HG03066 (cell line): ENCODE measurements around the gene FOXC2.

Experiments used
- ATAC-seq: cut with Tn5 transposase; IDR thresholded peaks from one replicate; pipeline ENCODE4 v1.9.1; 2021; ENCODE audit warnings: low read depth; ENCODE audit not compliant: unreplicated experiment

FOXC2 gene

DNA sequence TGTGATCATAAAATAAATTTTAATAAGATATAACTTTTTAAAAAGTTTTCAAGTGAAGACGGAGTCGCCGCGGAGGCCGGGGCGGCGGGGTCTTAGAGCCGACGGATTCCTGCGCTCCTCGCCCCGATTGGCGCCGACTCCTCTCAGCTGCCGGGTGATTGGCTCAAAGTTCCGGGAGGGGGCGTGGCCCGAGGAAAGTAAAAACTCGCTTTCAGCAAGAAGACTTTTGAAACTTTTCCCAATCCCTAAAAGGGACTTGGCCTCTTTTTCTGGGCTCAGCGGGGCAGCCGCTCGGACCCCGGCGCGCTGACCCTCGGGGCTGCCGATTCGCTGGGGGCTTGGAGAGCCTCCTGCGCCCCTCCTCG lies at the start of gene FOXC2:
FOXC2 (plus strand) TSS at position 229 of the 365 bp plus-strand sequence. CDS start 507 bp downstream, outside the sequence.
- ATAC-seq = no peak

DNA sequence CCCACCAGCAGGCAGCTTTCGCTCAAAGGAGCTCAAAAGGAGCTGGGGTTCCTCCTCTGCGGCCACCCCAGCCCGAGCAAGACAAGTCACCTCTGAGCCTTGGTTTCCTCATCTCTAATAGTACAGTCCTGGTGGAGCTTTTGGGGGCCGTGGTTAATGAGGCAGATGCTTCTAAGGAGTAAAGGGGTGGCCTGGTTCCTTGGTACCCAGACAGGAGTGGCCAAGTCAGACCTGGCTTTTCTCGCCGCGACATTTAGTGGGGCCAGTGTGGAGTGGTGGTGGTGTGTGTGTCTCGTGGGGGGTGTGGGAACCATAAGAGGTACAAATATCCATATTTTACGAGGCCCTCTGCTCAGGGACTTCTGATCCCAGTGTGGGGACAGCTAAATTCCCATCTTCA lies 49.6 kb upstream of the FOXC2 start:
- ATAC-seq = no peak

DNA sequence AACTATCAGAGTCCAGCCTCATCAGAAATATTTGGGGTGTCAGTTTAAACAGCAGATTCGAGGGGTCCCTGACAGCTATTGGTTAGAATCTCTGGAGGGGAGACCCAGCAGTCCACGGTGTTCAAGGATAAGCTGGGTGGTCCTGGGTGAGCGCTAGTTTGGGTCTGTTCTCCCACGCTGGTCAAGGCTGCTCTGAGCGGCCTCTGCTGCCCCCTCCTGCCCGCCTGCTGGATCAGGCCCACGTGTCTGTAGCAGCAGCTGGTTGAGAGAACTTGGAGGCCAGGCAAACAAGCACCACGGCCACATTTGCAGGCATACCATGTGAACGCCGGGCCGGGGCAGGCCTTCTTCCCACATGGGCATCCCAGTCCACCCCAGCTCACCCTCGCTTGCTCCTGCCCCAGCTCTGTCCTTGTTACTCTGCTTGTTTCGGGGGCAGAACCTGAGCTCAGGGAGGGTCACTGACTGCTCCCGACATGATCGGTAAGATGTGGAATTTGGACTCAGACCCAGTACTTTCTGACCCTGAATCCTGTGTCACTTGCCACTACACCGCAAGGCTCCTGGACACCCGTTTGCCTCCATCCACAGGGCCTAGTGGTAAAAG lies 48.9 kb upstream of the FOXC2 start:
- no peak for ATAC-seq

DNA sequence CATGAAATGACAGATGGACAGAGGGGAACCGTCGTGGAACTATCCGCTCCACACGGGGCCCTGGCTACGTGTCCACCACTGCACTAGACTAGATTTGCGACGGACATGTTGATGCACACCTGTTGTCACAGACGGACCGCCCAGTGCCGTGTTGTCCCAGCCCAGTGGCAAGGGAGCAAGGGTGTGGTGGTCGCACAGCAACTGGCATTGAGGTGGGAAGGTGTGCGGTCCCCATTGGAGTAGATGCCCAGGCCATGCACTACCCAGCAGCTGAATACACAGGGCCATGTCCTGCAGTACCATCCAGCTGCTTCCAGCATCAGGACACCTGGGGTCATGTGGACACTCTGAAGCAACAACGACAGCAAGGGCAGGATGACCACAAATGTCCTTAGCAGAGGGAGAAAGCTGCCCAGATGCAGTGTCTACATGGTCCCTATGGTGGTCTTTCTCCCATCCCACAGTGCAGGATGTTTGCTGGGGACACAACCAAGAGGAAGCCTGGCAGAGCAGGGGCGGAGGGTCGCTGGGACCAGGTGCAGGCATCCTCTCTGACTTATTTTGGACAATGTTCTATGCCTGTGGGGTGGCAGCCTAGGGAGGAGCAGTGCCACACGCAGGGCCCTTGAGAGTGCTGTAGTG lies 47.5 kb upstream of the FOXC2 start:
- ATAC-seq = no peak

DNA sequence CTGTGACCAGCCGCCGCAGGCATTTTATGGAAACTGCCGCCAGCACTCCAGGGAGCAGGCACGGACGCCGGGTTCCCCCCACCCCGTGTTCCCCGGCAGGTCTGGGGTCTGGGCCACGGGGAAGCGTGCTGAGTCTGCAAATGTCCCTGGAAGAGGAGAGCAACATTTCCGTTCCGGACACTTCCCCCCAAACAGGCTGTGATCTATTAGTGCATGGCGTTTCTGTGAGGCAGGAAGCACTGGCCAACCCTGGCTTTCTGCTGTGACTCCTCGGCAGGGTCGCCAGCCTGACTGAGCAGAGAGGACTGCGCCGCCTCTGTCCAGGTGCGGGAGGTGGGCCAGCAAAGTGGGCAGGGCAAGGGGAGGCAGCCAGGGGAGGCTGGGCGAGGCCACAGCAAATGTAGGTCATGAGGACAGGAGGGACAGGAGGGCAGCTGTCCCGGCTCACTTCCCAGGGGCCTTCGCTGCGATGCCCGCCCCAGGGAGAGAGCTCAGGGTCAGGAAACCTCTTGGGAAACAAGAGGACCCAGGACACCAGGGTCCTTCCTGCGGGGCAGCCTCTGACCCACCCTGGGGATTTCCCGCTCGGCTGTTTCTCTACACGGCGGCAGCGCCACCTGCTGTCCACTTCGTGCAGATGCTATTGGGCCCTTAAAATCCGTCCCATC lies 46.8 kb upstream of the FOXC2 start:
- ATAC-seq = no peak

DNA sequence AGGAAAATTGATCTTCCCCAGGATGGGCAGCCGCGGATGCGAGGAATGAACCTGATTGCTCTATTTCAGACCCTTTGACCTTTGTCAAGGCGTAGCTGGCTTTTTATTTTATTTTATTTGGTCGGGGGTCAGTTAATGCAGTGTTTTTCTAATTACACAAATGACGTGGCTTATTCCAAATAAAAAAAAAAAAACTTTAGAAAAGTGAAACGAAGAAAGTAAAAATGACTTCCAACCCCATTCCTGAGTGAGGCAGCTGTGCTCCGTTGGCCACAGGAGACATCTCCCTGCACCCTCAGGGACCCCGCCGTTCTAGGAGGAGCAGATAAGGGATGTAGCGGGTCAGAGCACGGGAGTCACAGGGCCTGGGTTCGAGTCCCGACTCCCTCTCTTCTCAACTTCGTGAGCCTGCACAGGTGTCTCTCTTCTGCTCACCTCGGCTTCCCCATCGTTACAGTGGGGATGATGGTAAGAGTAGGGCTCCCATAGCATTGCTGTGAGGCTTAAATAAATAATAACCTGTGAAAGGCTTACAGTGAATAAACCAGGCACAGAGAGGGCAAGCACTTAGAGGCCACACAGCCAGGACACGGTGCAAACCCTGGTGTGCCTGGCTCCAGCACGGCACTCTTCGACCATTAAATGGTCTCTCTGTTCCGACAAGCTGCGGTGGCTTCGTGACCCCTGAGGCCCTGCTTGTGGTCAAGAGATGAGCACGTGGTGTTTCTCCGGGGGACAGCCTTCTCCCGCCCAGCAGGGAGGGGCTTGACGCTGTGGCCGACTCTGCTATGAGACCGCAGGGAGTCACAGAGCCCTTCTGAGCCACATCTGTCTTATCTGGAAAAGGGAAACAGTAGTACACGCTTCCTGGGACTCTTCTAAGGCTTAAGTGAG lies 46.1 kb upstream of the FOXC2 start:
- ATAC-seq = no peak

DNA sequence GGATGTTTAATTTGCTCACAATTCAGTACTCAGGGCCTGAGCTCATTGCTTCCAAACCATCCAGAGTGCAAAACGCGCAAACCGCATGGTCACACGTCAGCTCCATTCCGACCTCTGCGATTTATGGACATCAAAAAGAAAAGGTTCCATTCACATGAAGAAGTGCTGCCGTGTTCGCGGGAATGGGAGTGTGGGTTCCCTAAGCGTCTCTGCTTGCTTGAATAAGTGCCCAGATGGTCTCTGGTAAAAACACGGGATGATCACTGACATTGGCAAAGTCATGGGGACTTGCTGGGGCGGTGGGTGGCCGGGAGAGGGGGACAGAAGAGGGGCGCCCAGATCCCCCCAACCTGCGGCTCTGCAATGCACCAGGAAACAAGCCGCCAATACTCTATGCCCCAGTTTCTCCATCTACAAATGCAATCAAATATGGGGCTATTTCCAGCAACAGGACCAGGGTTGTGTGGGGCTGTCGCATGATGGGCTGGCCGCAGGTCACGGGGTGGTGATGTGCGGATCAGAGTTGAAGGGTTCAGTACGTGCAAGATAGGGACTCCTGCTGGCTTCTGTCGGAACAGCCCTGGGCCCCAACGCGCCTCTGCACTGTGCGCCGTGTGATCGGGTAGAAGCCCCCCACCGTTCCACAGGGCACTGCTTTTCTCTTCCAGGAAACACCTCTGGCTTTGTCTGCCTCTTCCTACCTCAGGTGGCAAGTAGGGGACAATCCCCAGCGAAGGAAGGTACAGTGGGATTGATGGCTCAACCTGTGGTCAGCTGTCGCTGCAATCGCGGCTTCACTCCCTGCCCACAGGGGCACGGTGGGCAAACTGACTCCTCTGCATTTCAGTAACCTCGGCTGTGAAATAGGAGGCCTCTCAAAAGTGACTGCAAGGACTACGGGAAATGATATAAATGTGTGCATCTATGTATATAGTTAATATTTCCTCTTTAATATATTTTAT lies 45.1 kb upstream of the FOXC2 start:
- no peak for ATAC-seq

DNA sequence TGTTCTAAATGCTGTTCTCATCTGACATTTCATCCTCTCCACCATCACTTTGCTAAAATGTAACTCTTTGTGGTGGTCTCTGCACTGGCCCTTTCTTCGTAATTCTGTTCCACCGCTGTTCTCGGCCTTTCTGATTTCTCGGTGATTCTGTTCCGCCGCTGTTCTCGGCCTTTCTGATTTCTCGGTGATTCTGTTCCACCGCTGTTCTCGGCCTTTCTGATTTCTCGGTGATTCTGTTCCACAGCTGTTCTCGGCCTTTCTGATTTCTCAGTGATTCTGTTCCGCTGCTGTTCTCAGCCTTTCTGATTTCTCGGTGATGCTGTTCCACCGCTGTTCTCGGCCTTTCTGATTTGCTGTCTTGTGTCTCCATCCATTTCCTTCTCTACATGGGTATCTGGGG lies 44.0 kb upstream of the FOXC2 start:
- no peak for ATAC-seq

DNA sequence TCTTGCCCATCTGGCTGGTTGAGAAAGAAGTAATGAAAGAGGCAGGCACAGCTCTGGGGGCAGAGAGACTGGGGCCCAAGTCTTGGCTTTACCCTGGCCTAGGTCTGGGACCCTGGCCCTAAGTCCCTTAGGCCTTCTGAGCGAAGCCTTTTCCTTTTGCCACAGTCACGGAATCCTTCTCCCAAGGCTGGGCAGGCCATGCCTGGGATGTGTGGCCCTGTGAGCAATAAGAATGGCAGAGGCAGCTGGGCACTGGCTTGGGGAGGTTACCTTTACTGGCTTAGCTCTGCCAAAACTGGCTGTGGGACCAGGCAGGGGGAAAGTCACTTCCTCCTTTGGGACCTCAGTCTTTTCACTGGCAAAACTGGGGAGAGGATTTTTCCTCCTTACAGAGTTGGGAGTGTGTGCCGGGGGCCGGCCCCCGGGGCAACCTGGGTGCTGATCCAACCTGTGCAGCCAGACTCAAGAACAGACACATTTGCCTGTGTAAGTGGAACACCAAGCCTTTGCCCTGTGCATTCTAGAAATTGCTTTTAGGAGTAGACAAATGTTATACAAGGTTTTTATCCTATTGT lies 43.4 kb upstream of the FOXC2 start:
- ATAC-seq = no peak

DNA sequence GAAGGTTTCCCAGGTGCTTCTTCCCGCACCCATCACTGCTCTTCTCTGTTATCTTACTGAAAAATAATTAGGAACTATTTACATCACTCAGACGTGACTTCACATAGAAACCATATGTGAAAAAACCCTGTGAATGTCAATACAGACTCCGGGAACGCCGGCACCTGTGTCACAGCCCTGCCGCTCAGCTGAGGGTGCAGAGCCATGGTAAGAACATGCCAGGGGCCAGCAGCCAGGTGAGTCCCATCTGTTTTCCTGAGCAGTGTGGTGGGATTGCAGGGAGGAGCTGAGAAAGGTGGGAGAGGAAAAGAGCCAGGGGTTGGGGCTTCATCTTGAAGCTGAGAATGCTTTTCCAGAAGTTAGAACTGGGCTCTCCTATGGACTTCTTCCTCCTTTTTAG lies 42.6 kb upstream of the FOXC2 start:
- no peak for ATAC-seq

DNA sequence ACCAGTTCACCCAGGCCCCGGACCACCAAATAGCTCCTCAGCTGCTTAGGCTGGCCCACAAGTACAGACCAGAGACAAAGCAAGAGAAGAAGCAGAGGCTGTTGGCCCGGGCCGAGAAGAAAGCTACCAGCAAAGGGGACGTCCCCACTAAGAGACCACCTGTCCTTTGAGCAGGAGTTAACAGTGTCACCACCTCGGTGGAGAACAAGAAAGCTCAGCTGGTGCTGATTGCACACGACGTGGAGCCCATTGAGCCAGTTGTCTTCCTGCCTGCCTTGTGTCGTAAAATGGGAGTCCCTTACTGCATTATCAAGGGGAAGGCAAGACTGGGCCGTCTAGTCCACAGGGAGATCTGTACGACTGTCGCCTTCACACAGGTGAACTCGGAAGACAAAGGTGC lies 40.9 kb upstream of the FOXC2 start:
- no peak for ATAC-seq

DNA sequence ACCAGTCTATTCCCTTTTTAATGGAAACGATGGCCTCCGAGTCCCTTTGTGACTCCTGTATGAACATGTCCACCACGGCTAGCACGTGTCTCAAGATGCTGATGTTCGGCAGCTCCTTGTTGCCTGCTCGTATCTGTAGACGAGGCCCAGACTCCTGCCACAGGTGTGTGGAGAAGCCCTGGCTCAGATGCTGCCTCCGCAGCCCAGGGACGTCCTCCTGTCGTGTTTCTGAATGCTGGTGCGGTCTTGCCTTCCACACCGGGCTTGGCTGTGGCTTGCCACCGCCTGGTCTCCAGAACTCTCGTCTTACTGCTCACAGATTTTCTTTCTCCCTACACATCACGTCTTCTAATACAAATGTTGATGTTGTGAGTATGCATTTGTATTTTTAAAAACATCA lies 39.3 kb upstream of the FOXC2 start:
- no peak for ATAC-seq

DNA sequence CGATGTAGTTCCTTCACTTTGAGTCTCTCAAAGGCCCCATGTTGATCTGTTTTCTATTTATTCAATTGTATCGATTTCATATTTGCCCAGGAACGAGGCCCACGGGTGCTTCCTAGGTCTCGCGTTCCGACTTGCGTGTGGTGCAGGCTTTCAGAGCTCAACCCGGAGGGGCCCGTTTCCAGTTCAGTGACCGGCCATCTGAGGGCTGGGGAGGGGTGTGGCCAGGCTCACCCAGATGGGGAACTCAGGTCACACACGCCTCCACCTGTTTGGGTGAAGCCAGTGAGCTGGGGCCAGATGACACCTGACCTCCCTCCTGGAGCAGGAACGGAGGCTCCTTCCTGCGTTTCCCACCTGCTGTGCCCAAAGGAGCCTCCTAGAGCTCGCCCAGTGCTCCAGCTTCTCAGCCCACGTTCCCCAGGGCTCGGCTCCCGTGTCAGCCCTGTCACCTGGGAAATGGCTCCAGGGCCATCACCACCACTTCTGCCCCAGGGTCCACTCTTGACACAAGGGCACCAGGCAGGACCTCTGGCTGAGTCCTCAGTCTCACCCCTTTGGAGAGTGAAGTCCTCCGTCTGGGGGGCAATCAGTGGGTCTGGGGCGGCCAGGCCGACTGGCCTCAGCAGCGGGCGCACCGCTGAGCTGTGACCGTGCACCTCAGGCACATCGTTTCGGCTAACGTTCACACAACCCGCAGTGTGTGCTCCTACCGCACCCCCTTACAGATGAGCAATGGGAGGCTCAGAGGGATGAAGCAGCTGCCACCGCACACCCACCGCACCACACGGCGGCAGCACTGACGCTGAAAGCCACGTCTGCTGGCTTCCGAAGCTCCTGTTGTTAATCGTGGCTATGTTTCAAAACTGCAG lies 38.3 kb upstream of the FOXC2 start:
- ATAC-seq = no peak

DNA sequence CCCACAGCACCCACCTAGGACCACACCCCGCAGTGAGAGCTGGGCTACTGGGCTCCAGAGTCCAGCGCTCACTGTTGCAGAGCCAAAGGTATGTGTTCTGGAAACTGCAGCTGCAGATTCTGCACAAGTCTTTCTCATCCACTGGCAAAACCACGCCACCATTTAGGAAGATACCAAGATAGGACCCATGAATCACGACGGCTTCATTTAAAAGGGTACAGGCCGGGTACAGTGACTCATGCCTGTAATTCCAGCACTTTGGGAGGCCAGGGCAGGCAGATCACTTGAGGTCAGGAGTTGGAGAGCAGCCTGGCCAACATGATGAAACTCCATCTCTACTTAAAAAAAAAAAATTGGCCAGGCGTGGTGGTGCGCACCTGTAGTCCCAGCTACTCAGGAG lies 37.5 kb upstream of the FOXC2 start:
- no peak for ATAC-seq

DNA sequence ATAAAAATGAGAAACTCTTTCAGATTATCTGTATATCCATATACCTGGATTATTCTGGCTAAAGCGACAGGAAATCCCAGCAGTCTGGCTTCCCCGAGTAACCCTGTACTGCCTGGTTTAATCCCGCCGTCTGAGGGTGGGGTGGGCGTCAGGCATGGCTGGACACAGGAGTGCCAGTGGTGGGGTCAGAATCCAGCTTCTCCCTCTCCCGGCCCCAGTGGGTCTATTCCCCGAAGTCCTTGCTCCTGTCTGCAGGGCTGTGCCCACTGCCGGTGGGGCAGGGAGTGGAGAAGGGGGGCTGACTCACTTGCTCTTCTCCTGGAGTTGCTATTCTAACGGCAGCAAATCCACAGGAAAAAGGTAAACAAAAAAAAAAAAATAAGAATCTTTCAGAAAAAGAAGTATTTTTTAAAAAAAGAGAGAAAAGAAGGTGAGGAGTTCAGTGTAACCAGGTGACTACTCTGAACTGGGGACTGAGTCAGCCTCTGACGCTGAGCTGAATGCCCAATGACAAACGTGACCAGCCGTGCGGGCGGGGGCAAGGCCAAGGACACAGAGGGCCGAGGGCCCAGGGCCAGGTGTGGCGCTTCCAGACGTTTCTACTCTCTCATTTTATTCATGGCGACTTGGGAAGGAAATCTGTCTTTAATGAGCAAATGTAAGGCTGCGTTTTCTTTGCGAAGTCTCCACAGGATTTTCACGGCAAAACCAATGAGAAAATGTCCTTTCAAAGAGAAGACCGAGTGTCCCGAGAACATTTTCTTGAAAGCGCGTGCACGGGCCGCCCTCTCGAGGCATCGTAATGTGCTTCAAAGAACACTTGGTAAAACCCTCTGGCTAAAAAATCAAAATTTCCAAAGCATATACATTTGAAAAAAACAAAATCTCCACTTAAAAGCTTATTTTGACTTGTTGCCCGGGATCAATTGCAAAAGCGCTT lies 36.1 kb upstream of the FOXC2 start:
- ATAC-seq = no peak

DNA sequence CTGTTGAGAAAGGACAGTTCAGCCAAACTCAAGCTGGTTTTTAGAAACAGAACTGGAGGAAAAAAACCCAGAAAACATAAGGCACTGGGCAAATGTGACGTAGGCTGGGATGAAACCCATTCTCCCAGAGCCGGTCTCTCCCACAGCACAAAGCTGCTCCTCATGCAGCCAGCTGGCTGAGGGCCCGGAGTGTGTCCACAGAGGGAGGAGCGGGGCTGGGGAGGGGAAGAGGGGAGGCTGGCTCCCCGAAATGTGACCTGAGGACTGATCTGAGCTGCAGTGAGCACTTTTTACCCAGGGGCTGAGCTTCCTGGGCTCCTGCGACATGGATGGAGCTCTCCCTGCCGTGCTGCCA lies 35.5 kb upstream of the FOXC2 start:
- ATAC-seq = no peak

DNA sequence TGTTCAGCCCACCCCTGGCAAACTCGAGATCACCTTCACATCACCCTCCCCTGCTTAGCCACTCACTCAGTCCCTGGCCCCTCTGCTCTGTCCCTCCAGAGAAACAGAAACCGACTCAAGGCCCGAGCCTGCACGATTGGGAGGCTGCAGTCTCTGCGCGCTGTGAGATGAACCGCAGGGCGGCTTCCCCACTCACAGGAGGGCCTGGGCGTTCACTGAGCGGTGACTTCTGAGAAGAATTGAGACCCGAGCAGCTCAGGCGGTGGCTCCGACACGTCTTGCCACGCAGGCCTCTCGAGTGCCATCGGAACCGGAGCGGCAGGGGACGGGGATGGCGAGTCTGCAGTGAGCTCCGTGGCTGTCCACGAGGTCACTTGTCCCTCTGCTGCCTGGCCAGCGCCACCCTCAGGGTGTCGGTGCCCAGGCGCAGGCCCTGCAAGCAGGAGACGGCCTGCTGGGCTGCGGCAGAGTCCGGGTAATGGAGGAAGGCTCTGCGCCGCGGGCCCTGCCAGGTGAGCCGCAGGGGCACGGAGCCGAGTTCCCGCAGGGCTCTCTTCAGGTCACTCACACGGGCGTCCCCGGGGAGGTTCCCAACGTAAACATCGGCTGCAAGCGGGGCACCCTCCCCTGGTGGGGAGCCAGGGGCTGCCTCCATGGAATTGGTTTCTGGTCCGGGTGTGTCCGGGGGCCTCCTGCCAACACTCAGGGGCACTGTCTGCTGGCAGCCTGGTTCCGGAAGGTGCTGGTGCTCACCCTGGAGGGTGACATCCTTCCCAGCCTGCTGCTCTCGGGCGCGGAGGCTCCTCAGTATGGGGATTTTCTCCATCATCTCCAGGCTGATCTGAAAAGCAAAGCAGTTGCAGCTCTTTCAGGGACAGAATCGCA lies 34.7 kb upstream of the FOXC2 start:
- ATAC-seq = no peak
